OCI-LY3 (cell line): ENCODE measurements around the gene PLA2G4E.

Experiments
- H2AFZ ChIP-seq: fragments of 200-600, 300-600 bp; shearing (Covaris generic); 2 replicates; pipeline ENCODE4 v1.6.0; 2014; ENCODE audit warnings: antibody characterized with exemption, low read depth, low read length
- H3K27ac ChIP-seq: fragments of 200-600, 300-600 bp; sonication (generic); 2 replicates; pipeline ENCODE4 v1.5.1; 2014; ENCODE audit warnings: mild to moderate bottlenecking, low read length, moderate library complexity, mixed read lengths
- H3K27me3 ChIP-seq: fragments of 200-600, 300-600 bp; sonication (generic); 2 replicates; pipeline ENCODE4 v1.6.1; 2014; ENCODE audit warnings: low read depth, low read length, mixed read lengths
- H3K36me3 ChIP-seq: fragments of 200-600, 300-600 bp; sonication (generic); replicated peaks from 2 replicates; pipeline ENCODE3; 2014; ENCODE audit warnings: low read depth, low read length, mixed read lengths
- H3K4me1 ChIP-seq: fragments of 300-600, 200-600 bp; sonication (generic); 2 replicates; pipeline ENCODE4 v1.6.1; 2014; ENCODE audit warnings: low read length, mixed read lengths
- H3K4me2 ChIP-seq: fragments of 200-600, 300-600 bp; sonication (generic); 2 replicates; pipeline ENCODE4 v1.6.1; 2014; ENCODE audit warnings: low read length, mixed read lengths
- H3K4me3 ChIP-seq: fragments of 300-600, 200-600 bp; sonication (generic); 2 replicates; pipeline ENCODE4 v1.5.1; 2014; ENCODE audit warnings: antibody characterized with exemption, mild to moderate bottlenecking, low read length, moderate library complexity
- H3K79me2 ChIP-seq: fragments of 300-600, 200-600 bp; shearing (Covaris generic); 2 replicates; pipeline ENCODE4 v1.6.1; 2014; ENCODE audit warnings: mild to moderate bottlenecking, low read length, mixed read lengths
- H3K9ac ChIP-seq: fragments of 300-600, 200-600 bp; shearing (Covaris generic); 2 replicates; pipeline ENCODE4 v1.6.0; 2014; ENCODE audit warnings: mild to moderate bottlenecking, low read length, moderate library complexity
- H3K9me3 ChIP-seq: fragments of 200-600, 300-600 bp; shearing (Covaris generic); 2 replicates; pipeline ENCODE4 v1.6.1; 2014; ENCODE audit warnings: low read length, mixed read lengths; ENCODE audit not compliant: insufficient read depth
- H4K20me1 ChIP-seq: fragments of 200-600, 300-600 bp; sonication (generic); 2 replicates; pipeline ENCODE4 v1.6.1; 2016; ENCODE audit warnings: low read length, mixed read lengths; ENCODE audit not compliant: insufficient read depth
- CTCF ChIP-seq: fragments of 200-600, 300-600 bp; sonication (generic); IDR thresholded peaks from 2 replicates; pipeline ENCODE4 v1.5.1; 2014; ENCODE audit warnings: antibody characterized with exemption, low read length, low read depth
- EZH2phosphoT487 ChIP-seq: fragments of 200-600 bp; shearing (Covaris generic); IDR thresholded peaks from 2 replicates; pipeline ENCODE4 v1.6.1; 2018; ENCODE audit warnings: antibody characterized with exemption, mixed run types, low read depth

PLA2G4E gene

GRCh38 chr15:42069025-42069424, 48.2 kb upstream of the PLA2G4E start:
- Histone ChIP-seq H2AFZ (no peak overlapping the region), H3K27ac (no peak overlapping the region)

GRCh38 chr15:42068601-42069000, 47.8 kb upstream of the PLA2G4E start:
- TF ChIP-seq EZH2phosphoT487 (no peak), CTCF (no peak)
- no peaks in the 10 kb centered on the region for H3K9me3 ChIP-seq
- peaks cover 18% of the 10 kb centered on the region for H3K27me3 ChIP-seq
- no peak overlapping the region for H3K27ac ChIP-seq
- H3K9ac ChIP-seq: no peak overlapping the region
- H3K4me2 ChIP-seq: no peak overlapping the region
- H2AFZ ChIP-seq: no peak overlapping the region
- no peak overlapping the region for H3K4me3 ChIP-seq
- no peaks in the 10 kb centered on the region for H3K79me2 ChIP-seq
- peaks cover 4% of the 10 kb centered on the region; the same call in 1 of the 2 replicates for H3K4me1 ChIP-seq
- no peaks in the 10 kb centered on the region for H3K36me3 ChIP-seq
- no peaks in the 10 kb centered on the region for H4K20me1 ChIP-seq

More at GRCh38 chr15:42069025-42069424, 48.2 kb upstream of the PLA2G4E start:
- Histone ChIP-seq H3K36me3 (no peaks in the 10 kb centered on the region), H3K4me3 (no peak overlapping the region), H3K79me2 (no peaks in the 10 kb centered on the region), H3K9me3 (no peaks in the 10 kb centered on the region), H3K27me3 (peaks cover 22% of the 10 kb centered on the region), H4K20me1 (no peaks in the 10 kb centered on the region), H3K4me2 (no peak overlapping the region), H3K9ac (no peak overlapping the region), H3K4me1 (peaks cover 4% of the 10 kb centered on the region; the same call in 1 of the 2 replicates)
- TF ChIP-seq CTCF (no peak), EZH2phosphoT487 (no peak)

- no peaks in the 10 kb centered on the region for H3K79me2 ChIP-seq
- no peak overlapping the region for H3K27ac ChIP-seq
- no peaks in the 10 kb centered on the region for H4K20me1 ChIP-seq
- H3K9me3 ChIP-seq: no peaks in the 10 kb centered on the region
- H3K9ac ChIP-seq: no peak overlapping the region
- peaks cover 4% of the 10 kb centered on the region; the same call in 1 of the 2 replicates for H3K4me1 ChIP-seq
- TF ChIP-seq CTCF (no peak; the same call in 1 of the 2 replicates), EZH2phosphoT487 (no peak)
- peaks cover 18% of the 10 kb centered on the region for H3K27me3 ChIP-seq
- peak overlapping the region; percentile 56 for H3K4me2 ChIP-seq
- H2AFZ ChIP-seq: peak overlapping the region; percentile 19; the same call in 1 of the 2 replicates
- peak overlapping the region; percentile 51; the same call in 1 of the 2 replicates for H3K4me3 ChIP-seq
- H3K36me3 ChIP-seq: no peaks in the 10 kb centered on the region
Observed at GRCh38 chr15:42066764-42067415, 46.0 kb upstream of the PLA2G4E start.

GRCh38 chr15:42065468-42065867, 44.6 kb upstream of the PLA2G4E start:
- no peak overlapping the region for H3K9ac ChIP-seq
- no peak overlapping the region for H3K27ac ChIP-seq
- no peaks in the 10 kb centered on the region for H3K79me2 ChIP-seq

More at GRCh38 chr15:42065468-42065867, 44.6 kb upstream of the PLA2G4E start:
- Histone ChIP-seq H3K4me3 (no peak overlapping the region), H3K4me2 (no peak overlapping the region), H3K27me3 (peaks cover 18% of the 10 kb centered on the region), H2AFZ (no peak overlapping the region), H3K36me3 (no peaks in the 10 kb centered on the region), H4K20me1 (no peaks in the 10 kb centered on the region), H3K4me1 (peaks cover 4% of the 10 kb centered on the region; the same call in 1 of the 2 replicates), H3K9me3 (no peaks in the 10 kb centered on the region)
- TF ChIP-seq CTCF (no peak), EZH2phosphoT487 (no peak)
